ENCODE data around the gene SLCO2B1.

GRCh38 chr11:75202195-75202594 lies 51.3 kb downstream of the SLCO2B1 start:
- TF ChIP-seq, protein P1, sequence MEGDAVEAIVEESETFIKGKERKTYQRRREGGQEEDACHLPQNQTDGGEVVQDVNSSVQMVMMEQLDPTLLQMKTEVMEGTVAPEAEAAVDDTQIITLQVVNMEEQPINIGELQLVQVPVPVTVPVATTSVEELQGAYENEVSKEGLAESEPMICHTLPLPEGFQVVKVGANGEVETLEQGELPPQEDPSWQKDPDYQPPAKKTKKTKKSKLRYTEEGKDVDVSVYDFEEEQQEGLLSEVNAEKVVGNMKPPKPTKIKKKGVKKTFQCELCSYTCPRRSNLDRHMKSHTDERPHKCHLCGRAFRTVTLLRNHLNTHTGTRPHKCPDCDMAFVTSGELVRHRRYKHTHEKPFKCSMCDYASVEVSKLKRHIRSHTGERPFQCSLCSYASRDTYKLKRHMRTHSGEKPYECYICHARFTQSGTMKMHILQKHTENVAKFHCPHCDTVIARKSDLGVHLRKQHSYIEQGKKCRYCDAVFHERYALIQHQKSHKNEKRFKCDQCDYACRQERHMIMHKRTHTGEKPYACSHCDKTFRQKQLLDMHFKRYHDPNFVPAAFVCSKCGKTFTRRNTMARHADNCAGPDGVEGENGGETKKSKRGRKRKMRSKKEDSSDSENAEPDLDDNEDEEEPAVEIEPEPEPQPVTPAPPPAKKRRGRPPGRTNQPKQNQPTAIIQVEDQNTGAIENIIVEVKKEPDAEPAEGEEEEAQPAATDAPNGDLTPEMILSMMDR (conservative IDR thresholded peaks at IDR 0.05 in 1 of 2, IDR thresholded peaks at IDR 0.05 in 1 of 2; ENCODE audit: extremely low read depth in 1 of 2, insufficient read depth in 1 of 2, low read depth in 1 of 2, low read length in 2 of 2): no peak
- no peak for TF ChIP-seq EZH2 (IDR thresholded peaks at IDR 0.05; ENCODE audit: borderline replicate concordance, low read length)
